ENCODE measurements around the gene TBX1.

DNA sequence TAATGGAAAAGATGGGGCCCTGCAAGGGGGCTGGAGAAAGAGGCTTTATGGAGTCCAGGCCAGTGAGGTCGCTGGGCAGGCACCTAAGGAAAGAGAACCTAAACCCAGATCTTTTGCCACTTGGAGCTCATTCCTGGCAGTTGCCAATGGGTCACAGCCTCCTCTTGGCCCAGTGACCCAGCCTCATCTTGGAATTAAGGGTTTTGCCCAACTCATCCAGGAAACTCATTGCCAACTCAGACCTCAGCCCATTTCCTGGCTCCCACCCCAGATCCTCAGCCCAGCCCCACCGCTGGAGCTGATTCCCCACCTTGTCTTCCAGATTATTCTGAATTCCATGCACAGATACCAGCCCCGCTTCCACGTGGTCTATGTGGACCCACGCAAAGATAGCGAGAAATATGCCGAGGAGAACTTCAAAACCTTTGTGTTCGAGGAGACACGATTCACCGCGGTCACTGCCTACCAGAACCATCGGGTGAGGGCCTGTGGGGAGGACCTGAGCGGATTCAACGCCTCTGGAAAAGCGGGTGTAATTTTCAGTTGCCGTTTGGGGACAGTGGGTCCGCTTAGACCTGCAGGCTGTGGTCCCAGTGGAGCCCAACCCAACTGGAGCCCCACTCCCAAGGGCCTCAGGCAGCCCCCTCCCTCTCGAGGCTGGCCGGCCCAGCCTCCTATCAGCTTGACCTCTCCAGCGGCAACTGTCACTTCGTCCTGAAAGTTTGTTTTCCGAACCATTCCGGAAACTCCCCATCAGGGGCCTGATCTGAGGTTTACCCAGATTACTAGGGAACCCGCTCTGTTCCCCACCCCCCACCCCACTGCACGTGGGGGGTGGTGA lies 4.3 kb downstream of the TBX1 start:
- TF ChIP-seq TAF1 (IDR thresholded peaks at IDR 0.05; ENCODE audit: low read depth) (no peak), EZH2 (IDR thresholded peaks at IDR 0.05; ENCODE audit: borderline replicate concordance, insufficient read depth, low read length, poor library complexity, severe bottlenecking) (no peak), RAD21 (conservative IDR thresholded peaks at IDR 0.05) (no peak), POLR2AphosphoS5 (IDR thresholded peaks at IDR 0.05) (no peak)
- TF ChIP-seq, protein P1, sequence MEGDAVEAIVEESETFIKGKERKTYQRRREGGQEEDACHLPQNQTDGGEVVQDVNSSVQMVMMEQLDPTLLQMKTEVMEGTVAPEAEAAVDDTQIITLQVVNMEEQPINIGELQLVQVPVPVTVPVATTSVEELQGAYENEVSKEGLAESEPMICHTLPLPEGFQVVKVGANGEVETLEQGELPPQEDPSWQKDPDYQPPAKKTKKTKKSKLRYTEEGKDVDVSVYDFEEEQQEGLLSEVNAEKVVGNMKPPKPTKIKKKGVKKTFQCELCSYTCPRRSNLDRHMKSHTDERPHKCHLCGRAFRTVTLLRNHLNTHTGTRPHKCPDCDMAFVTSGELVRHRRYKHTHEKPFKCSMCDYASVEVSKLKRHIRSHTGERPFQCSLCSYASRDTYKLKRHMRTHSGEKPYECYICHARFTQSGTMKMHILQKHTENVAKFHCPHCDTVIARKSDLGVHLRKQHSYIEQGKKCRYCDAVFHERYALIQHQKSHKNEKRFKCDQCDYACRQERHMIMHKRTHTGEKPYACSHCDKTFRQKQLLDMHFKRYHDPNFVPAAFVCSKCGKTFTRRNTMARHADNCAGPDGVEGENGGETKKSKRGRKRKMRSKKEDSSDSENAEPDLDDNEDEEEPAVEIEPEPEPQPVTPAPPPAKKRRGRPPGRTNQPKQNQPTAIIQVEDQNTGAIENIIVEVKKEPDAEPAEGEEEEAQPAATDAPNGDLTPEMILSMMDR (IDR thresholded peaks at IDR 0.05; ENCODE audit: poor library complexity, severe bottlenecking) = no peak
- TF ChIP-seq, protein P2, sequence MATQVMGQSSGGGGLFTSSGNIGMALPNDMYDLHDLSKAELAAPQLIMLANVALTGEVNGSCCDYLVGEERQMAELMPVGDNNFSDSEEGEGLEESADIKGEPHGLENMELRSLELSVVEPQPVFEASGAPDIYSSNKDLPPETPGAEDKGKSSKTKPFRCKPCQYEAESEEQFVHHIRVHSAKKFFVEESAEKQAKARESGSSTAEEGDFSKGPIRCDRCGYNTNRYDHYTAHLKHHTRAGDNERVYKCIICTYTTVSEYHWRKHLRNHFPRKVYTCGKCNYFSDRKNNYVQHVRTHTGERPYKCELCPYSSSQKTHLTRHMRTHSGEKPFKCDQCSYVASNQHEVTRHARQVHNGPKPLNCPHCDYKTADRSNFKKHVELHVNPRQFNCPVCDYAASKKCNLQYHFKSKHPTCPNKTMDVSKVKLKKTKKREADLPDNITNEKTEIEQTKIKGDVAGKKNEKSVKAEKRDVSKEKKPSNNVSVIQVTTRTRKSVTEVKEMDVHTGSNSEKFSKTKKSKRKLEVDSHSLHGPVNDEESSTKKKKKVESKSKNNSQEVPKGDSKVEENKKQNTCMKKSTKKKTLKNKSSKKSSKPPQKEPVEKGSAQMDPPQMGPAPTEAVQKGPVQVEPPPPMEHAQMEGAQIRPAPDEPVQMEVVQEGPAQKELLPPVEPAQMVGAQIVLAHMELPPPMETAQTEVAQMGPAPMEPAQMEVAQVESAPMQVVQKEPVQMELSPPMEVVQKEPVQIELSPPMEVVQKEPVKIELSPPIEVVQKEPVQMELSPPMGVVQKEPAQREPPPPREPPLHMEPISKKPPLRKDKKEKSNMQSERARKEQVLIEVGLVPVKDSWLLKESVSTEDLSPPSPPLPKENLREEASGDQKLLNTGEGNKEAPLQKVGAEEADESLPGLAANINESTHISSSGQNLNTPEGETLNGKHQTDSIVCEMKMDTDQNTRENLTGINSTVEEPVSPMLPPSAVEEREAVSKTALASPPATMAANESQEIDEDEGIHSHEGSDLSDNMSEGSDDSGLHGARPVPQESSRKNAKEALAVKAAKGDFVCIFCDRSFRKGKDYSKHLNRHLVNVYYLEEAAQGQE (IDR thresholded peaks at IDR 0.05; ENCODE audit: borderline replicate concordance) = no peak

Data from neural cell (in vitro differentiated cells).